Panc1 (cell line): ENCODE results near the gene CD34. TPM values are rescaled to one million over a fixed set of nuclear protein-coding genes. Genes with fewer than 3 reads are reported as not detected.
A peak's percentile ranks its signal among the peaks of the same experiment; 100 is the strongest.

Experiments
- ATAC-seq: fragments of 200-7000 bp; cut with Tn5 transposase; 2 replicates; pipeline ENCODE4 v1.9.1; 2020; ENCODE audit warnings: mild to moderate bottlenecking, moderate library complexity
- BruUV-seq: library from RNA; stranded (reverse); fragments of 400-500 nt; replicated peaks from 2 replicates; lab custom pipeline; 2021; lab: Mats Ljungman, UMichigan
- CTCF ChIA-PET: fragments of 300-600 bp; sonication (Branson Sonifier 250); formaldehyde crosslinking; loops from one replicate; lab custom pipeline; 2022; ENCODE audit warnings: antibody characterized with exemption; lab: Charles Lee
- POLR2A ChIA-PET: fragments of 300-600 bp; sonication (Branson Sonifier 250); formaldehyde crosslinking; loops from one replicate; lab custom pipeline; 2022; ENCODE audit warnings: antibody characterized with exemption; lab: Charles Lee
- DNase-seq: peaks from one replicate; pipeline ENCODE4 v3.0.0-alpha.2; 2010; ENCODE audit warnings: low read depth, low spot score
- H3K27ac ChIP-seq: 2 replicates; pipeline ENCODE4 v1.5.1; 2011; ENCODE audit warnings: mild to moderate bottlenecking, low read length, inconsistent platforms
- H3K27me3 ChIP-seq: fragments of 200-500 bp; sonication (Bioruptor generic); 2 replicates; pipeline ENCODE4 v1.6.0; 2014; ENCODE audit warnings: low read length, inconsistent platforms; ENCODE audit not compliant: control insufficient read depth, insufficient read depth
- H3K36me3 ChIP-seq: fragments of 200-500 bp; sonication (Bioruptor generic); 2 replicates; pipeline ENCODE4 v1.5.1; 2014; ENCODE audit warnings: inconsistent platforms, mild to moderate bottlenecking, low read length, moderate library complexity; ENCODE audit not compliant: control insufficient read depth, insufficient read depth
- H3K4me1 ChIP-seq: 2 replicates; pipeline ENCODE4 v1.5.1; 2011; ENCODE audit warnings: inconsistent platforms, mild to moderate bottlenecking, low read length, moderate library complexity; ENCODE audit not compliant: control insufficient read depth, insufficient read depth
- H3K4me3 ChIP-seq, 2 experiments: 2 replicates each; pipeline ENCODE4 v1.5.1; 2011 to 2012; ENCODE audit warnings: low read depth in 2 of 2, low read length in 2 of 2, mild to moderate bottlenecking in 2 of 2, inconsistent platforms in 1 of 2, moderate library complexity in 1 of 2
- H3K9me3 ChIP-seq: fragments of 200-500 bp; sonication (Bioruptor generic); 2 replicates; pipeline ENCODE4 v1.5.1; 2014; ENCODE audit warnings: low read depth, mild to moderate bottlenecking, inconsistent platforms, low read length, moderate library complexity; ENCODE audit not compliant: control insufficient read depth, insufficient read depth
- CTCF ChIP-seq: fragments of 450-650 bp; IDR thresholded peaks from 2 replicates; pipeline ENCODE4 v1.5.1; 2017; ENCODE audit warnings: mild to moderate bottlenecking
- POLR2AphosphoS5 ChIP-seq: IDR thresholded peaks from 2 replicates; pipeline ENCODE4 v1.6.1; 2012; ENCODE audit warnings: mild to moderate bottlenecking, low read depth, low read length, moderate library complexity
- SIN3A ChIP-seq: IDR thresholded peaks from 2 replicates; pipeline ENCODE4 v1.6.1; 2012; ENCODE audit warnings: low read depth, mild to moderate bottlenecking, low read length, moderate library complexity, borderline replicate concordance; ENCODE audit not compliant: insufficient read depth
- TCF7L2 ChIP-seq: IDR thresholded peaks from 2 replicates; pipeline ENCODE4 v1.6.1; 2011; ENCODE audit warnings: mild to moderate bottlenecking, low read depth, low read length, inconsistent platforms
- in situ Hi-C: cut with HindIII; loops from 2 replicates; pipeline ENCODE4 v1.10.0; 2016; ENCODE audit warnings: low sequenced_read_pairs, low pct_unique_long_range_greater_than_20kb
- intact Hi-C: fragments of 100-400 bp; cut with micrococcal nuclease; formaldehyde crosslinking; loops from one replicate; pipeline ENCODE4 v1.10.0; 2022; ENCODE audit not compliant: unreplicated experiment
- total RNA-seq: library from RNA; stranded (reverse); gene quantifications from one replicate; pipeline ENCODE4 v1.2.1, GENCODE V29; 2021; ENCODE audit not compliant: unreplicated experiment
- TF ChIP-seq, protein P1 (sequence below), 2 experiments: IDR thresholded peaks; 2 replicates each; pipeline ENCODE4 v1.6.1; 2011 to 2012; ENCODE audit warnings: low read depth in 2 of 2, control low read depth in 1 of 2, low read length in 1 of 2, mild to moderate bottlenecking in 1 of 2, moderate library complexity in 1 of 2; ENCODE audit not compliant: insufficient read depth in 1 of 2

The CD34 gene
- total RNA-seq, 1 experiment from 2014 or later = 0.15 TPM

GRCh38 chr1:207959910-207960309 lies 49.0 kb upstream of the CD34 start:
- no peak for ATAC-seq
- no peak for DNase-seq
- Histone ChIP-seq H3K27ac (no peak overlapping the region), H3K36me3 (no peaks in the 10 kb centered on the region), H3K27me3 (peaks cover 2% of the 10 kb centered on the region; the same call in 1 of the 2 replicates), H3K4me1 (no peaks in the 10 kb centered on the region), H3K4me3 (no peak overlapping the region), H3K9me3 (no peaks in the 10 kb centered on the region)
- BruUV-seq = no TSS peak
- intact Hi-C loops = no loop called here
- TF ChIP-seq POLR2AphosphoS5 = no peak
- TF ChIP-seq CTCF = no peak
- no peak for TF ChIP-seq SIN3A
- TF ChIP-seq TCF7L2 = no peak
- TF ChIP-seq, protein P1, sequence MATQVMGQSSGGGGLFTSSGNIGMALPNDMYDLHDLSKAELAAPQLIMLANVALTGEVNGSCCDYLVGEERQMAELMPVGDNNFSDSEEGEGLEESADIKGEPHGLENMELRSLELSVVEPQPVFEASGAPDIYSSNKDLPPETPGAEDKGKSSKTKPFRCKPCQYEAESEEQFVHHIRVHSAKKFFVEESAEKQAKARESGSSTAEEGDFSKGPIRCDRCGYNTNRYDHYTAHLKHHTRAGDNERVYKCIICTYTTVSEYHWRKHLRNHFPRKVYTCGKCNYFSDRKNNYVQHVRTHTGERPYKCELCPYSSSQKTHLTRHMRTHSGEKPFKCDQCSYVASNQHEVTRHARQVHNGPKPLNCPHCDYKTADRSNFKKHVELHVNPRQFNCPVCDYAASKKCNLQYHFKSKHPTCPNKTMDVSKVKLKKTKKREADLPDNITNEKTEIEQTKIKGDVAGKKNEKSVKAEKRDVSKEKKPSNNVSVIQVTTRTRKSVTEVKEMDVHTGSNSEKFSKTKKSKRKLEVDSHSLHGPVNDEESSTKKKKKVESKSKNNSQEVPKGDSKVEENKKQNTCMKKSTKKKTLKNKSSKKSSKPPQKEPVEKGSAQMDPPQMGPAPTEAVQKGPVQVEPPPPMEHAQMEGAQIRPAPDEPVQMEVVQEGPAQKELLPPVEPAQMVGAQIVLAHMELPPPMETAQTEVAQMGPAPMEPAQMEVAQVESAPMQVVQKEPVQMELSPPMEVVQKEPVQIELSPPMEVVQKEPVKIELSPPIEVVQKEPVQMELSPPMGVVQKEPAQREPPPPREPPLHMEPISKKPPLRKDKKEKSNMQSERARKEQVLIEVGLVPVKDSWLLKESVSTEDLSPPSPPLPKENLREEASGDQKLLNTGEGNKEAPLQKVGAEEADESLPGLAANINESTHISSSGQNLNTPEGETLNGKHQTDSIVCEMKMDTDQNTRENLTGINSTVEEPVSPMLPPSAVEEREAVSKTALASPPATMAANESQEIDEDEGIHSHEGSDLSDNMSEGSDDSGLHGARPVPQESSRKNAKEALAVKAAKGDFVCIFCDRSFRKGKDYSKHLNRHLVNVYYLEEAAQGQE (IDR thresholded peaks at IDR 0.05; ENCODE audit: insufficient read depth in 1 of 2, low read depth in 2 of 2, low read length in 1 of 2) = no peak
- ChIA-PET POLR2A (no interaction called here), CTCF (no interaction called here)
- in situ Hi-C loops = no loop called here

- intact Hi-C loops = no loop called here
- in situ Hi-C loops = no loop called here
These were observed 48.4 kb upstream of the CD34 start for GRCh38 chr1:207959141-207959825.

More at GRCh38 chr1:207959141-207959825, 48.4 kb upstream of the CD34 start:
- ATAC-seq (peak; percentile 44; the same call in 1 of the 2 replicates), DNase-seq (no peak)
- POLR2A ChIA-PET = no interaction called here
- H3K9me3 ChIP-seq = no peaks in the 10 kb centered on the region
- H3K4me3 ChIP-seq = peak overlapping the region; percentile 9 to 16; a peak in 3 of 4 replicates
- CTCF ChIA-PET = no interaction called here
- no peak overlapping the region for H3K27ac ChIP-seq
- no TSS peak for BruUV-seq
- no peaks in the 10 kb centered on the region for H3K4me1 ChIP-seq
- peaks cover 2% of the 10 kb centered on the region; the same call in 1 of the 2 replicates for H3K27me3 ChIP-seq
- no peaks in the 10 kb centered on the region for H3K36me3 ChIP-seq
- no peak for TF ChIP-seq CTCF
- TF ChIP-seq, protein P1 (IDR thresholded peaks at IDR 0.05; ENCODE audit: insufficient read depth in 1 of 2, low read depth in 2 of 2, low read length in 1 of 2) = no peak
- TF ChIP-seq POLR2AphosphoS5 = no peak
- TF ChIP-seq SIN3A = no peak
- TF ChIP-seq TCF7L2 = no peak
